NOMO-1 treated with DMSO at 0.1 percent for 48 hours (cell line): Measurements from ENCODE around the gene CSN3.

Experiments used
- DNase-seq: peaks from one replicate; lab custom pipeline; 2025; ENCODE audit not compliant: unreplicated experiment; lab: John Stamatoyannopoulos, UW

Gene CSN3

GRCh38 chr4:70291341-70291740 lies 48.9 kb downstream of the CSN3 start:
- no peak for DNase-seq

- DNase-seq: no peak
Observed at GRCh38 chr4:70297576-70297975, 55.2 kb downstream of the CSN3 start.

- no peak for DNase-seq
Observed at GRCh38 chr4:70298051-70298450, 55.7 kb downstream of the CSN3 start.

GRCh38 chr4:70299643-70300042 lies 57.2 kb downstream of the CSN3 start:
- DNase-seq: no peak

- no peak for DNase-seq
Observed at GRCh38 chr4:70300215-70300614, 57.8 kb downstream of the CSN3 start.
